CD4-positive, alpha-beta T cell treated with Interleukin-21 for 1 hour (primary cell): ENCODE measurements around the gene SEC31A.
A peak's percentile ranks its signal among the peaks of the same experiment; 100 is the strongest.
"Not testable (repeated sequence)": the region's sequence is repeated elsewhere in the genome, so short reads cannot be mapped to it uniquely, and the experiment has no call there.

Experiments
- DNase-seq: peaks from one replicate; pipeline ENCODE4 v3.0.0-alpha.2; 2020

SEC31A gene

DNA sequence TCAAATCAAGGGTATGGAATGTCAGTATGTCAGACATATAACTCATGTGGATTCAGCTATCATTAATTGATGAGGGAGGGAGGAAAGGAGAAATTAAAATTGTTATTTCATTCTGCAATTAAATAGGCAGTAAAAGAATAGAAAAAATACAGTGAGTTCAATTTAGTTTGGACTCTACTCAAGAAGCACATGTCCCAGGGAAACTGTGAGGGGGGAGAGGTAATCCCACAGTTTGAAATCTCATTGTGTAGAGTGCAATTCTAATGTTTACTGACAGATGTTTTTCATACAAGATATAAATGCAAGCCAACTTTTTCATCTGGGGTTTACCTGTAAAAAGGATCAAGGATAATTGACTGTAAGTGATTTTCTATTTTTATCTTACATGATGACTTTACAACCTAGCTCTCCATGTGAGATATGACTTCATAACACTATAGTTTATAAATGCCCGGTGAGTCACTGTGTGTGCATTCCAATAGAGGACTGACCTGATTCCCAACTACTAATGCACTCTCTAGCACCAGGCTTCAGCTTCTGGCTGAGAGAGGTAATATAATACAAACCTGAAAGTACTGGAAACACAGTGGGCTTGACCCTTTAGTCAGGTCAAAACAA lies 57.1 kb downstream of the SEC31A start:
- DNase-seq = no peak

DNA sequence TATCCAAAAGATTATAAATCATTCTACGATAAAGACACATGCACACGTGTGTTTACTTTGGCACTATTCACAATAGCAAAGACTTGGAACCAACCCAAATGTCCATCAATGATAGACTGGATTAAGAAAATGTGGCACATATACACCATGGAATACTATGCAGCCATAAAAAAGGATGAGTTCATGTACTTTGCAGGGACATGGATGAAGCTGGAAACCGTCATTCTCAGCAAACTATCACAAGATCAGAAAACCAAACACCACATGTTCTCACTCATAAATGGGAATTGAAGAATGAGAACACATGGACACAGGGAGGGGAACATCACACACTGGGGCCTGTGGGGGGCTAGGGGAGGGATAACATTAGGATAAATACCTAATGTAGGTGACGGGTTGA lies 57.9 kb downstream of the SEC31A start:
- not testable (repeated sequence) for DNase-seq

DNA sequence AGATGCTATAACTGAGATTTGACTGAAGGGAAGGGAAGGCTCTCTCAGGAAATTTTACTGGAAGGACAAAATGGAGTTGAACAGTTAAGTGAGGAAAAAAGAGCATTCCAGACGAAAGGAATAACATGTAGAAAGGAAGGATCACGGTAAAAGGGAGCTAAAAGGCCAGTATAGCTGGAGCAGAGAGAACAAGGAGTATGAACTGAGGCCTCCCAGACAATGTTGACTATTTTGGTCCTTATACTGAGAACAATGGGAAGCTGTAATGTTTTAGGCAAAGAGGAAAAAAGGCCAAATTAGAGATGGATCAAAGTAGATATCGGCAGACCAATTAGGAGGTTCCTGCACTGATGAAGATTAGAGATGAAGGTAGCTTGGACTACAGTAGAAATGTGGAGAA lies 65.5 kb downstream of the SEC31A start:
- DNase-seq = no peak

DNA sequence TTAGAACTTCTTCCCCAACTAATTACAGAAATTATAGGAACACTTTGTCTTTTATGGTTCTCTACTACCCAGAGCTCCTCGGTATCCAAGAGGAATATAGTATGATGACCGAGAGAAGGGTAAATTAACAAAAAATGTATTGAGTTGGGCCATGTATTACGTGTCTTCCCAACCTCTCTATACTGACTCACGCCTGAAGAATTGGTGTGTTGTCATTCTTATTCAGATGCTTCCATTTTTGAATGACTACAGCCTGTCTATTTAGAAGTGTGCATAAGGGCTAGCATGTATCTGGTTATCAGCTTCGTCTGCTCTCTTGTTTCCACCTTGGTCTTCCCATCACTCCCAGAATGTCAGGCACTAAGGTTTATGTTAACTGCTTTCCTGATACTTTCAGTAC lies 67.9 kb downstream of the SEC31A start:
- no peak for DNase-seq

DNA sequence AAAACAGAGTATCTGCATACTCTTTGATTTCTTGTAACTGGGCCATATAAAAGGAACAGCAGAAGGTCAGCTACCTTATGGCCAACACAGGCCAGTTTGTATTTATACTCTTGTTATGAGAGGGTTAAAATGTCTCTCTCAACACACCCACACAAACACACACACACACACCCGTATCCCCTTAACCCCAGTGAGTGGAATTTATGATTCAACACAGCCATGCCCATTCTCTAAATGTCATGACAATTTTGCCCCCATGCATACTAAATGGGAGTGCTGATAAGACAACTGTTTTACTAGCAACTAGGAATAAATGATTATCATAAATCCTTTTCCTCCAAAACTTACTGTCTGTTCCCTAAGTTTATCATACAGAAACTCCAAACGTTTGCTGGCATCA lies 70.3 kb downstream of the SEC31A start:
- no peak for DNase-seq

DNA sequence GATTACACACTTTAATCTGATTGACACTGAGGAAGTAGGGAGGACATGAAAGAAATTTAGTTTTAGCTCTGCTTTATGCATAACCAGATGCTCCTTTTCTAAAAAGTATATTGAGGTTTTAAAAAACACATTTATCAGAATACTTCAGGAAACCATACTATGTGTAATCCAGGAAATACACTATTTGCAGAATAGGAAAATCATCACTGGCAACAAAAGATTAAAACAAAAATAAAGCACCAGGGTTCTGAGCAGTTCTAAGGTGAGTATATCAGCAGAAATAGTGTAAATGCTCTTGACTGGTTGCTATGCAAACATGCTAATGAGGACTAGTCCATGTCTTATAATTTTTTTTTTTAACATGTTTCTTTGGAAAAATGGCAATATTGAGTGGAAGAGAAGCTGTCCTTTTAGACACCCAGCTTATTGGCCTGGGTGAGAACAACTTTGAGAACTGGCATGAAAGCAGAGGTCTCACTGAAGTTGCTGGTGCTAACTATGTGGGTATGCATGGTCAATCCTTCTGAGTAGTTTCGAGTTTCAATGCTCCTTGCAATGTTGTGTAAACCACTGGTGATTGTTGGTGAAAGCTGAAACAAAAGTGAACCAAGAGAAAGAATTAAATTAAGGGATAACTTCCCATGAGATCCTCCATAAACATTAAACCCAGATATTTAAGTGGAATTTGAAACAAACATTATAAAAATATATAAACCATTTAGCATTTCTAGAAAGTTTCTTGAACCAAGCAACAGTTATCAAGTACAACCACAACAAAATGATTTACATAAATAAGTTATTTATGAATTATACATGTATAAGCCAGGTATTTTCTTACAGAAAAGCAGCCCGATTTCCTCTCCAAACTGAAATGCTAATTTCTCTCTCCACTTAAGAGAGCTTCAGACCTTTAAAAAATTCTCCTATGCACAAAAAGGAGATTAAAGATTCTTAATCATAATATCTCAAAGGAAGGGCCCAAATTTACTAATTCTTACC lies 72.0 kb downstream of the SEC31A start:
- no peak for DNase-seq

DNA sequence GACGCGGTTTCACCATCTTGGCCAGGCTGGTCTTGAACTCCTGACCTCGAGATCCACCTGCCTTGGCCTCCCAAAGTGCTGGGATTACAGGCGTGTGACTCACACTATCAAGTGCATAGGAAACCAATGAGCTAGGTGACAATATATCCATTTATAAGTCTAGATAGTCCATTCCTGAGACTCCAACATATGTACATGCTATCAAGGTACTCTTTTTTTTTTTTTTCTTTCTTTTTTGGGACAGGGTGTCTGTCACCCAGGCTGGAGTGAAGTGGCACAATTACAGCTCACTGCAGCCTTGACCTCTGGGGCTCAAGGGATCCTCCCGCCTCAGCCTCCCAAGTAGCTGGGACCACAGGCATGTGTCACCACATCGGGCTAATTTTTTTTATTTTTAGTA lies 74.1 kb downstream of the SEC31A start:
- not testable (repeated sequence) for DNase-seq

DNA sequence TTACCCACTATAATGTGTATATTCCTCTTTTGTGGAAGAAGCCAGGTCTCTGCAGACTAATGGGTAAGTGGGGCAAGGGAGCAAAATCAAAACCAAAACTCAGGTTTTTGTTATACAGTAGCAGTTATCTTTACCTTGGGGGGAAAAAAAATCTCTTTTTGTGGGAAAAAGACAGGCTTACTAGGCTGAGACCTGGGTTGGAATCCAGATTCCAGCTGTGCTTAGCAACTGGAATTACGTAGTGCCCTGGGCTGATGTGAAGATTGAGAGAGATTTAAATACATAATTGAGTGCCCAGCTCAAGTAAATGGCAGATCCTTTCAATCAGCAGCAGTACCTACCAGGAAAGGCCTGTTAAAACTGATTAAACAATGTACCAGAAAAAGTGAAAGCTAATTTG lies 76.9 kb downstream of the SEC31A start:
- DNase-seq = no peak

DNA sequence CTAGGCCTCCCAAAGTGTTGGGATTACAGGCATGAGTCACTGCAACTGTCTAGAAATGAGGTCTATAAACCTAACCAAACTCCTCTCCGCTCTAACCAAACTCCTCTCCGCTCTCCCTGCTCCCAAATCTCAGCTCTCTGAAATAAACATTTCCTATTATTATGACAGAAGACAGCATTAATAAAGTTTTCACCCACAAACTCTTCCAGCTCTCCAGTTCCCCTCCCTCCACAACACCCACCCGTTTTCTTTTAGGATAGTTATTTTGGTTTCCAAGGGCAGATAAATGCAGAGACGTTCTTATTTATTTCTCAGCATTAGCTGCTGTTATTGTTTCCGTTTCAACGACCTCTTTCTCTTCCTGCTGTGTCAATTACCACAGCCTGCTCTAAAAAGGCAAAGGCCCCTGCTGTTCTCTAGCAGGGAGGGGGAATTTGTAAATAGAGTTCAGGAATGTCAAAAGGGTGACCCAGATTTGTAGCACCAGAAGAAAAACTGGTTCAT lies 79.1 kb downstream of the SEC31A start:
- DNase-seq = no peak

DNA sequence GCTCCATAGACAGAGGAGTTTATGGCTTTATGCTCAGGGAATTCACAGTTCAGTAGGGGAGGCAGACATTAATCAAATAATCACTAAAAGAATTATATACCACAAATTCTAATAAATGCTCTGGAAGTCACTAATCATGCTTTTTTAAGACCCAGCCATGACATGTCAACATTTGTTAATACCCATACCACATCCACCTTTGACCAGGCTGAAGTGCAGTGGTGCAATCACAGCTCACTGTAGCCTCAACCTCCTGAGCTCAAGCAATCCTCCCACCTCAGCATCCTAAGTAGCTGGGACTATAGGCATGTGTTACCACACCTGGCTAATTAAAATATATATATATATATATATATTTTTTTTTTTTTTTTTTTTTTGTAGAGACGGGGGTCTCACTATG lies 79.6 kb downstream of the SEC31A start:
- DNase-seq = no peak

DNA sequence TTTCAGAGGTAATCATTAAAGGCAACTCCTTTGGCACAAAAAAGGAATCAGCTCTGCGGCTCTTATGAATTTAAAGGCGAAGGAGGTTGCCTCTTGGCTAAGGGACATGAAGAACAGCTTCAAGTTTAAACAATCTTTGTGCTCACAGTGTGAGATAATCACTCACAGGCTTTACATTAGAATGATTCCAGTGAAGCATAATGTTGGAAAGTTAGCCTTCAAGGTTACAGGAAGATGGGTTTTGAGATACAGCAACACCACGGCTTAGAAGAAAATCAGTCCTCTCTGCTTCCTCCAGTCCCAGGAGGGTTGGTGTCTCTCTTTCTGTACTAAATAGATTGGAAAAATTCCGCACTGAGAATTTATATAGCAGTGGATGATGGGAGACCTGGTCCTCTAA lies 80.8 kb downstream of the SEC31A start:
- no peak for DNase-seq

DNA sequence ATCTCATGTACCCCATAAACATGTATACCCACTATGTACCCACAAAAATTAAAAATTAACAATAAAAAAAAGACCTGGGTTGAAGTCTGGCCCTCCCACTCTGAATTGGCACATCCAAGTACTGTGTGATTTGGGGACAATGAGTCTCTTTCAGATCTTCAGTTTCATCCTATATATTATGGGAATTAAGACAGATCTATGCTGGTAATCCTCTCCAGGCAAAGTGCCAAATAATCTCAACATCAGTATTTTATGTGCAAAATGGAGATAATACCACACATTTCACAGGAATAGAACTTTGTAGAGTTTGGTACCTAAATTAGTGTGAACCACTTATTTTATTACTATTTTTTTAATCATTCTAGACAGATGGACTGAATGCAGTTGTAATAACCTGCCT lies 81.3 kb downstream of the SEC31A start:
- no peak for DNase-seq

DNA sequence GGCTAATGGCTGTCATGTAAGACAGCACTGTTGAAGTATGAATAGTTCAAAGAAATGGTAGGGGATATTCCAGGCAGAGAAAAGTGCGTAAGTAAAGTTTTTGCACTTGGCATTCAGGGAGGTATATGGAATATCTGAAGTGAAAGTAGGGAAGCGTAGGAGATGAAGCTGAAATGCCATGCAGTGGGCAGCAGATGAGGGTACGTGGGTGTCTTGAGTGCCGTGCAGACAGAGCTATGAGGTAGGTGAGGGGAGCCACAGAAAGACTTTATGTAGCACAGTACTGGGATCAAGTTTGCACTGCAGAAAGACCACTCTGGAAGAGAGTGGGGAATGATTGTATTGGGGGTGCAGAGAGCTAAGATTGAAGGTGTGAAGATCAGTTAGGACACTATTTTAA lies 87.2 kb downstream of the SEC31A start:
- DNase-seq = no peak

DNA sequence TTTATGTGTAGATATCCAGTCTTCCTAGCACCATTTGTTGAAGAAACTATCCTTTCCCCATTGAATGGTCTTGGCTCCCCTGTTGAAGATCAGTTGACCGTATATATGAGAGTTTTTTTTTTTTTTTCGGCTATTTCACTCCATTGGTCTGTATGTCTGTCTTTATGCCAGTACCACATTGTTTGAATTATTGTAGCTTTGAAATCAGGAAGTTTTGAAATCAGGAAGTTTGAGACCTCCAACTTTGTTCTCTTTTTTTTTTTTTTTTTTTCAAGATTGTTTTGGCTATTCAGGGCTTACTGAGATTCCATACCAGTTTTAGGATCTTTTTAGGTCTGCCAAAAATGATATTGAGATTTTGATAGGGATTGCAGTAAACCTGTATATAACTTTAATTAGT lies 88.0 kb downstream of the SEC31A start:
- DNase-seq = no peak

DNA sequence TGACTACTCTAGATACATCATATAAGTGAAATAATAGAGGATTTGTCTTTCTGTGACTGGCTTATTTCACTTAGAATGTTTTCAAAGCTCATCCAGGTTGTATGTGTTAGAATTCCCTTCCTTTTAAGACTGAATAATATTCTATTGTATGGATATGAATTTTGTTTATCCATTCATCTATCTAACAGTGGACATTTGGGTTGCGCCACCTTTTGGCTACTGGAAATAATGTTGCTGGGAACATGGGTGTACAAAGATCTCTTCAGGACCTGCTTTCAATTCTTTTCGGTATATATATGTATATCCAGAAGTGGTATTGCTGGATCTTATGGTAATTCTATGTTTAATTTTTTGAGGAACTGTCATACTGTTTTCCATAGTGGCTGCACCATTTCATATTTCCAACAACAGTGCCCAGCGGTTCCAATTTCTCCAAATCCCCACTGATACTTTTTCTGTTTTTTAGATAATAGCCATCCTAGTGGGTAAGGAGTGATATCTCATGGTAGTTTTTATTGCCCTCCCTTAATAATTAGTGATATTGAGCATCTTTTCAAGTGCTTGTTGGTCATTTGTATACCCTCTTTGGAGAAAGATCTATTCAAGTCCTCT lies 88.9 kb downstream of the SEC31A start:
- no peak for DNase-seq

DNA sequence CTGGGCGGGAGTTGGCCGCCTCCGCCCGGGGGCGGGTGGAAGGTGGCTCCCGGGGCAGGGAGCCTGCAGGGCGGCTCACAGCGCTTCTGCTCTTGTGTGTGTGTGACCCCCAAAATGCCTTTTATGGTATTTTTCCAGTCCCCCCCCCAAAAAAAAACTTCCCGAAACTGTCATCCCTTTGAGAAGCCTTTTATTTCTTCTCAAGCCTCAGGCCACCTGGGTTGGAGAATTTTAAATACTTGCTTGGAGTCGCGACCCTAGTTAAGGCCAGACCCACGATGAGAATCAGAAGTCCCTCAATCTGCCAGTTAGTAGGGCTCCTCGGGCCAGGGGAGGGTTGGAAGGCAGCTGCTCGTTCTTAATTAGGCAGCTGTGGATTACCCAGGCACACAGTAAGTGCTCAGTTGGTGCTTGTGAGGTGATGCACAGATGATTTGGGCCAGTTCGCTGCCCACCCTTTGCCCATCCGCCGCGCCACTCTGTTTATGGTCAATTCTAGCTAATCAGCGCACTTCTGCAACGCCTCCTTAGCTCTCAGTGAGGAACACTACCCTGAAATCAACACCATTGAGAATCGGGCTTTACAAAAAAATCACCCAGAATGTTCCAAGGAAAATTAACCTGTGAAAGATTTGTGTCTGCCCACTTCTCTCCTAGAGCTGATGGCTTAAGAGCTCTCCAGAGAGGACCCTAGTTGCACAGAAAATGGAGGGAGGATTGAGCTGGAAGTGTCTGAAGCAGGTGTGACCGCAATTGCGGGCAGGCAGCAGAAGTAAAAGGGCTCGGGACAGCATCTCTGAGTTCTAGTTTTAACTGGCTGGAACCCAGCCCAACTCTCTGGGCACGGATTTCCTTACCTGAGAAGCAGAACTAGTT lies 91.7 kb downstream of the SEC31A start:
- DNase-seq = no peak

DNA sequence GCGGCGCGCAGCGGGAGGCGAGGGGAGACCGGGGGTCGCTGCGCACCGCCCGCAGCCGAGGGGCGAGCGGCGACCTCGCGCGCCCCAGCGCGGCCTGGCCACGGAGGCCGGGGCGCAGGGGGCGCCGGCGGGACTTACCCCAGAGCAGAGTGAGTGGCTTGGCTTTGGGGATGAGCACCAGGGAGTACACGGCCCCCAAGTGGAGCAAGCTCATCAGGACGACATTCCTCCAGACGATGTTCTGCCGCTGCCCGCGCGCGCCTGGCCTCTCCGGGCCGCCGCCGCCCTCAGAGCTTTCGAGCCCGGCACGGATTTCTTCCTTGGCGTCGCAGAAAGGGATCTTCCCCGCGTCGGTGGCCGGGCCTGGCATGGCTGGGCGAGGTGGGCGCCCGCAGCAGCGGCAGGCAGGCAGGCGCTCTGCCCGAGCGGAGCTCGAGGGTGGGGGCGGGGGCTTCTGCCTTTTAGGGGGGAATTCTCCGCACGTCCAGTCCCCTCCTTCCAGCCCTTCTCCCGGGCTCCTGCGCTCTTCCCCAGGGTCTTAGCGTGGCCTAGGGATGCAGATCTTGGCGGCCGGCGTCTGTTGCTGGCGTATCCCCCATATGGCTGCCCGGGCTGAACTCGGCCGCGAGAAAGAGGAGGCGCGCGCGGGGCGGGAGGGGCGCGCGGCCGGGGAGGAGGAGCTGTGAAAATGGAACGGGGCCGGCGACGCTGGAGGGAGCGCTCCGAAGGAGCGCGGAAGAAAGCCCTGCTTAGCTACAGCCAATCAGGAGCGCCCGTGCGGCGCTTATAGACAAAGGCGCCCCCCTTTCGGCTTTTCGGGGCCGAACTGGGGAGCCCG lies 92.6 kb downstream of the SEC31A start, which contains the start of gene SCD5:
TSS of gene SCD5 (minus strand) at position 629 of the 838 bp plus-strand sequence. CDS start at position 370, 259 bp downstream.
- DNase-seq = peak; percentile 81

DNA sequence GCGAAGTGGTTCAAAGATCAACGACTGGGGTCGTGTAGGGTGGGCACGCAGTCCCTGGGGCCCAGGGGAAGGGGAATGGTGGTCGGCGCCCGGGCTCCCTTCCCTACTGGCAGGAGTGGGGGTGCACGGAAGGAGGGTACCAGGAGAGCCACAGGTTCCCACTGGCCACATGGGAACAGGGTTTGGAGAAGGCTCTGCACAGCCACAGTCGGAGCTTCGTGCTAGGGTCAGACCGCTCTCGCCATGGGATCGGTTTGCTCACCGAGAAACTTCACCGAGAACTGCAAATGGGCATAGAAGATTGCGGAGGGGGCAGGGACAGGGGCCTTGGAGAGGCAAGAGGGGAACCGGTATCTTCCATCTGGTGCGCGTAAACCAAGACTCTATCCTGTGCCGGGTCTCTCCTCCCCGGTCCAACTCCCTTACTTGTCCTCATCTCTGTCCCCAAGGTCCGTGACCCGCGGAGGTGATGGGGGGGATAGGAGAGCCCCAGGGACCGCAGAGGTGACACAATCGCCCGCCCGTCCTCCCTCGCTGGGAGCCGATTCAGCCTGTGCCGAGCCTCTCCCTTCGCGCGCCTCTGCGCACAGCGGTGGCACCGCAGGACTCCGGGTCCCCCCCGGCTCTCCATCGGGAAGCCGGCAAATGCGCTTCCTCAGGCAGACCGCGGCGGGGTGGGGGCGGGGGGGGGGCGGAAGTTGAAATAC lies 93.4 kb downstream of the SEC31A start:
- no peak for DNase-seq

DNA sequence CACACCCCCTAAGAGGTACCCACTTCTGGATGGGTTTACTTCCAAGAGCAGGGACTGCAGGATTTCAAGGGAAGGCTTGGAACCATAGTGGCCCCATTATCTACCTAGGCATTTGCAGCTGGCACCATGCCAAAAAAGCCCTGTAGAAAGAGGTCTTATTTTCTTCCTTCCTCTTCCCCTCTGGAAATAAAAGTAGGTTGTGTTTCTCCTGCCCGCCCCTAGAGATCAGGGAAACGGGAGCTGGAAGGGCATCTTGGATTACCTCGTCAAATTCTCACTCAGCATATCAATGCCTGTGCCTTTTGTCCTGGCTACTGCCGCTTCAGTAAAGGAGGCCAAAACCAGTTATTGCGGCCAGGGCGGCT lies 93.9 kb downstream of the SEC31A start:
- no peak for DNase-seq

DNA sequence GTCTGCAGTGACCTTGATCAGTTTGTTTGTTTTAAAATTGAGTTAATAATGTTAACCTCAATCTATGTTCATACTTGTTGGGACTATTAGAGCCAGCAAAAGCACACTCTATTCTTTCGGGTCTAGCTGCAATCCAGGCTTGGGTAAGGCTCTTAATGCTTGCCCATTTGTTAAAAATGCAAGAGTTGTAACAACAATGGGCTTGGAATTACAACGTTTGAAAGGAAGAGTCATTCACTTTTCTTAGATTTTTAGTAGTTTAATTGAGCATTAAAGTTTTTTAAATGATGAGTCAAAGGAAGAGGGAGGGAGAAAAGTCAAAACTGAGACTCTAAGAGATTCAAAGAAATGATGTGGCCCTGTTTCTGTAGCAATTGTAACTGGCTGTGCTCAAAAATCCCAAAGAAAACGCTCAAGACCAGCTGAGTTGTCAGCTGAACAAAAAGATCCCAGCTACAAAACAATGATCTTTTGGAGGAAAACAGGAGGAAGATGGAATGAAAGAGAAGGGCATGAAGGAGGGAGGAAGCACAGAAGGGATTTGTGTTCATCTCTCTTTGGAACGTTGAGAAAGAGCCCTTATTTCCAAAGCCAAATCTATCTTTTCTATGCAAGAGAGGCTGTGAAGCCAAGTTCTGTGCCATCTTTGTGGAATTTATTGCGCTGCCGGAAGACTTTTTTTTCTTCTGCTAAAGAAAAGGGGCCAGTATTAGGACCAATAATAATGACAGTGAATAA lies 97.9 kb downstream of the SEC31A start:
- DNase-seq = no peak
